ENCODE data around the gene ACTR3. TPM values are rescaled to one million over a fixed set of nuclear protein-coding genes. Genes with fewer than 3 reads are reported as not detected.
A peak's percentile ranks its signal among the peaks of the same experiment; 100 is the strongest.

The ACTR3 gene
- total RNA-seq, 1 experiment from 2014 or later = 197 TPM

DNA sequence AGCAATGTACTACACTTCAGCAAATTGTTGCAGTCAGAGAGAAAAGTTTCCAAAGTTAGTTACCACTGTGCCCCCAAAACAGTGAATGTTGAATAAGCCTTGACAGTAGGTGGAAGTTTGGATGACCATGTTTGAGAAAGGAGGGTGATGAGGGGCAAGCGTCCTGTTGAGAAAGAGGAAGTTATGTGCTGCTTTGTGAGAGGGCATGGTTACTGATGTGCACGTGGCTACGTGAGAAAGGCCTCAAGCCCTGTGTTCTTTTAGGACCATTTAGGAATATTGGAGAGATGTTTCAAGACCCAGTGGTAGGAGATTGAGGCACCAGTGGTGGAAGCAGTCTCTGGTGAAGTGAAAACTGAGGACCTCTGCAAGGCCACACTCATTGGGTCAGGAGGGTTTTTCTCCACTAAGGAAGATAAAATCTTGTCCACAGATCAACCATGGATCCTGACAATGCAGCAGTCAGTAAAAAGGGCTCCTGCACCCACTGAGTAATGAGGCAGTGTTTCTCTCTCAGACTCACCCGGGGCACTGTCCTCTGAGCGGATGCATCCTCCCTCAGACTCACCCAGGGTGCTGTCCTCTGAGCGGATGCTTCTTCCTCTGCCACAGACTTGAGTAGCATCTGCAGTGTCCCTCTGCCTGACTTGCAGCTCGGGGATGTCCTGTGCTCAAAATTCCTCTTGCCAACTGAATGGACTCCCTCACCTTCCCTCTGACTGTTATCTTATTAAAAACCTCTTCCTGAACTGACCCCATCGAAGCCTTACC is 34.7 kb upstream of the ACTR3 start:
- Histone ChIP-seq H3K27ac (ENCODE audit: low read length) (no peak overlapping the region), H3K79me2 (ENCODE audit: low read length) (no peaks in the 10 kb centered on the region), H3K4me3 (ENCODE audit: low read length) (no peak overlapping the region), H3F3A (ENCODE audit: low read length, unreplicated experiment) (no peaks in the 10 kb centered on the region), H4K20me1 (ENCODE audit: low read length) (no peaks in the 10 kb centered on the region), H3K4me2 (ENCODE audit: low read length) (no peak overlapping the region), H3K9ac (ENCODE audit: low read length) (no peak overlapping the region), H3K4me1 (ENCODE audit: insufficient read depth, low read length) (peaks cover 15% of the 10 kb centered on the region), H3K27me3 (ENCODE audit: low read length) (no peaks in the 10 kb centered on the region), H3K9me2 (replicated peaks; ENCODE audit: low read length) (no peaks in the 10 kb centered on the region), H2AFZ (ENCODE audit: low read length) (no peak overlapping the region), H3K9me3 (ENCODE audit: low read length) (no peaks in the 10 kb centered on the region), H3K36me3 (ENCODE audit: low read depth, low read length) (no peaks in the 10 kb centered on the region)
- ChIA-PET POLR2A (ENCODE audit: unreplicated experiment) (no interaction called here), CTCF (no interaction called here)
- no TSS peak for BruUV-seq (replicated peaks)
- DNase-seq = no peak
- no peak for ATAC-seq
- TF ChIP-seq EZH2 (IDR thresholded peaks at IDR 0.05; ENCODE audit: low read length, unreplicated experiment) (no peak), EZH2phosphoT487 (IDR thresholded peaks at IDR 0.05; ENCODE audit: borderline replicate concordance, low read length) (no peak)
- TF ChIP-seq, protein P1, sequence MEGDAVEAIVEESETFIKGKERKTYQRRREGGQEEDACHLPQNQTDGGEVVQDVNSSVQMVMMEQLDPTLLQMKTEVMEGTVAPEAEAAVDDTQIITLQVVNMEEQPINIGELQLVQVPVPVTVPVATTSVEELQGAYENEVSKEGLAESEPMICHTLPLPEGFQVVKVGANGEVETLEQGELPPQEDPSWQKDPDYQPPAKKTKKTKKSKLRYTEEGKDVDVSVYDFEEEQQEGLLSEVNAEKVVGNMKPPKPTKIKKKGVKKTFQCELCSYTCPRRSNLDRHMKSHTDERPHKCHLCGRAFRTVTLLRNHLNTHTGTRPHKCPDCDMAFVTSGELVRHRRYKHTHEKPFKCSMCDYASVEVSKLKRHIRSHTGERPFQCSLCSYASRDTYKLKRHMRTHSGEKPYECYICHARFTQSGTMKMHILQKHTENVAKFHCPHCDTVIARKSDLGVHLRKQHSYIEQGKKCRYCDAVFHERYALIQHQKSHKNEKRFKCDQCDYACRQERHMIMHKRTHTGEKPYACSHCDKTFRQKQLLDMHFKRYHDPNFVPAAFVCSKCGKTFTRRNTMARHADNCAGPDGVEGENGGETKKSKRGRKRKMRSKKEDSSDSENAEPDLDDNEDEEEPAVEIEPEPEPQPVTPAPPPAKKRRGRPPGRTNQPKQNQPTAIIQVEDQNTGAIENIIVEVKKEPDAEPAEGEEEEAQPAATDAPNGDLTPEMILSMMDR (conservative IDR thresholded peaks at IDR 0.05; ENCODE audit: low read depth, low read length) = no peak
- intact Hi-C loops (cut with micrococcal nuclease) = no loop called here

DNA sequence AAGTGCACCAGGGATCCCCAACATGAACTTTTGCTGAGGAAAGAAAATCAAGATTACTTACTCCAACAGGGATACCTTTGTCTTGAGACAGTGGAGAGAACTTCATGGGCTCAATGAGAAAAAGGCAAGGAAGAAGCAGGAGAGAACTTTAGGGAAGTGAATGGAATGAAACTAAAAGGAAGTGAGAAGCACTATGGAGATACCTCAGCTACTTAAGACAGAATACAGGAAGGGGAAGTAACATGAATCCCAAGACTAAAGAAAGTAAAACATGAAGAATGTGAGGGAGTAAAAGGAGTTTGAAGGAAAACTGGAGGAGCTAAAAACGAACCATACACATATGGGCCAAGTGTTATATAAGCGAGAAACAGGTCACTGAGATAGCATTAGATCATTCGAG is 32.4 kb upstream of the ACTR3 start:
- TF ChIP-seq EZH2 (IDR thresholded peaks at IDR 0.05; ENCODE audit: low read length, unreplicated experiment) (no peak), EZH2phosphoT487 (IDR thresholded peaks at IDR 0.05; ENCODE audit: borderline replicate concordance, low read length) (no peak)
- TF ChIP-seq, protein P1 (conservative IDR thresholded peaks at IDR 0.05; ENCODE audit: low read depth, low read length) = no peak
- no peak overlapping the region for H3K4me3 ChIP-seq (ENCODE audit: low read length)
- ATAC-seq (no peak), DNase-seq (no peak)
- no TSS peak for BruUV-seq (replicated peaks)
- H3F3A ChIP-seq (ENCODE audit: low read length, unreplicated experiment) = no peaks in the 10 kb centered on the region
- intact Hi-C loops (cut with micrococcal nuclease) = no loop called here
- ChIA-PET POLR2A (ENCODE audit: unreplicated experiment) (no interaction called here), CTCF (no interaction called here)
- H3K36me3 ChIP-seq (ENCODE audit: low read depth, low read length) = no peaks in the 10 kb centered on the region
- H2AFZ ChIP-seq (ENCODE audit: low read length) = no peak overlapping the region
- H3K9me3 ChIP-seq (ENCODE audit: low read length) = no peaks in the 10 kb centered on the region
- no peak overlapping the region for H3K4me2 ChIP-seq (ENCODE audit: low read length)
- no peak overlapping the region for H3K27ac ChIP-seq (ENCODE audit: low read length)
- no peaks in the 10 kb centered on the region for H3K27me3 ChIP-seq (ENCODE audit: low read length)
- no peaks in the 10 kb centered on the region for H4K20me1 ChIP-seq (ENCODE audit: low read length)
- peaks cover 15% of the 10 kb centered on the region for H3K4me1 ChIP-seq (ENCODE audit: insufficient read depth, low read length)
- H3K9me2 ChIP-seq (replicated peaks; ENCODE audit: low read length) = no peaks in the 10 kb centered on the region
- no peak overlapping the region for H3K9ac ChIP-seq (ENCODE audit: low read length)
- H3K79me2 ChIP-seq (ENCODE audit: low read length) = no peaks in the 10 kb centered on the region

DNA sequence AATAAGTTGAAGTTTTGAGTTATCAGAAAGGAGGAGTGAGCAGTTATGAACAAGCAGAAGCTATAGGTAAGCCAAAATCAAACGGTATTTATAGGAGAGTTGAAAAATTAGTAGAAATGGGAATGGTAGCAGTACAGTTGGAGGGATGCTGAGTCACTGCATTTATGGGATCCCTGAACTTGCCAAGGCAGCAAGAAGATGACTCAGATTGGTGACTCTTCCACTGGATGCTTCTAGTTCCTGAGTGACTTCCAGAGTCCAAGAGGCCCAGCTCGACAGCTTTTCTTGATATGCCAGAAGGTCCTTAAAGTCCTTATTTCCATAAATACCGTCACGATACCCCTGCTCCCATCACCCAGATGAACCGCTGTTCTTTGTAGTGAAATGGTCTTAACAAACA is 31.1 kb upstream of the ACTR3 start:
- ATAC-seq = peak; percentile 100
- no TSS peak for BruUV-seq (replicated peaks)
- peak overlapping the region; percentile 27 for H3K4me2 ChIP-seq (ENCODE audit: low read length)

More for the DNA sequence above, 31.1 kb upstream of the ACTR3 start:
- Histone ChIP-seq H2AFZ (ENCODE audit: low read length) (peak overlapping the region; percentile 24), H3K4me3 (ENCODE audit: low read length) (no peak overlapping the region), H3K27ac (ENCODE audit: low read length) (peak overlapping the region; percentile 67), H3K79me2 (ENCODE audit: low read length) (no peaks in the 10 kb centered on the region), H3K27me3 (ENCODE audit: low read length) (no peaks in the 10 kb centered on the region), H4K20me1 (ENCODE audit: low read length) (no peaks in the 10 kb centered on the region), H3K9me2 (replicated peaks; ENCODE audit: low read length) (no peaks in the 10 kb centered on the region), H3K9me3 (ENCODE audit: low read length) (no peaks in the 10 kb centered on the region), H3F3A (ENCODE audit: low read length, unreplicated experiment) (no peaks in the 10 kb centered on the region), H3K9ac (ENCODE audit: low read length) (no peak overlapping the region), H3K36me3 (ENCODE audit: low read depth, low read length) (no peaks in the 10 kb centered on the region), H3K4me1 (ENCODE audit: insufficient read depth, low read length) (peaks cover 15% of the 10 kb centered on the region)
- intact Hi-C loops (cut with micrococcal nuclease) = no loop called here
- ChIA-PET POLR2A (ENCODE audit: unreplicated experiment) (no interaction called here), CTCF (no interaction called here)
- DNase-seq = peak; percentile 92
- TF ChIP-seq, protein P1 (conservative IDR thresholded peaks at IDR 0.05; ENCODE audit: low read depth, low read length) = no peak
- TF ChIP-seq EZH2phosphoT487 (IDR thresholded peaks at IDR 0.05; ENCODE audit: borderline replicate concordance, low read length) = no peak
- TF ChIP-seq EZH2 (IDR thresholded peaks at IDR 0.05; ENCODE audit: low read length, unreplicated experiment) = no peak

Data from PC-3 (cell line).